ENCODE measurements around the gene ANKH.

Gene ANKH

GRCh38 chr5:14765587-14765986, 106.0 kb downstream of the ANKH start:
- Histone ChIP-seq H3K36me3 (ENCODE audit: insufficient read depth, low read length) (no peaks in the 10 kb centered on the region), H3K4me3 (ENCODE audit: low read depth in 1 of 2, low read length in 2 of 2) (no peak overlapping the region), H3K4me1 (ENCODE audit: insufficient read depth, low read length) (no peaks in the 10 kb centered on the region), H3K27ac (ENCODE audit: low read depth, low read length) (no peak overlapping the region), H3K27me3 (ENCODE audit: control insufficient read depth in 1 of 2, insufficient read depth in 2 of 2, low read length in 2 of 2) (no peaks in the 10 kb centered on the region), H3K9ac (ENCODE audit: low read length) (no peak overlapping the region), H3K9me3 (ENCODE audit: low read length) (no peaks in the 10 kb centered on the region)

- H3K9ac ChIP-seq (ENCODE audit: low read length), result no peak overlapping the region
- H3K4me3 ChIP-seq (ENCODE audit: low read depth in 1 of 2, low read length in 2 of 2), result no peak overlapping the region
- H3K36me3 ChIP-seq (ENCODE audit: insufficient read depth, low read length), result no peaks in the 10 kb centered on the region
- H3K27ac ChIP-seq (ENCODE audit: low read depth, low read length), result no peak overlapping the region
- no peaks in the 10 kb centered on the region for H3K4me1 ChIP-seq (ENCODE audit: insufficient read depth, low read length)
- H3K9me3 ChIP-seq (ENCODE audit: low read length), result no peaks in the 10 kb centered on the region
- H3K27me3 ChIP-seq (ENCODE audit: control insufficient read depth in 1 of 2, insufficient read depth in 2 of 2, low read length in 2 of 2), result no peaks in the 10 kb centered on the region
Observed at GRCh38 chr5:14762549-14763216, 108.9 kb downstream of the ANKH start.

DNA sequence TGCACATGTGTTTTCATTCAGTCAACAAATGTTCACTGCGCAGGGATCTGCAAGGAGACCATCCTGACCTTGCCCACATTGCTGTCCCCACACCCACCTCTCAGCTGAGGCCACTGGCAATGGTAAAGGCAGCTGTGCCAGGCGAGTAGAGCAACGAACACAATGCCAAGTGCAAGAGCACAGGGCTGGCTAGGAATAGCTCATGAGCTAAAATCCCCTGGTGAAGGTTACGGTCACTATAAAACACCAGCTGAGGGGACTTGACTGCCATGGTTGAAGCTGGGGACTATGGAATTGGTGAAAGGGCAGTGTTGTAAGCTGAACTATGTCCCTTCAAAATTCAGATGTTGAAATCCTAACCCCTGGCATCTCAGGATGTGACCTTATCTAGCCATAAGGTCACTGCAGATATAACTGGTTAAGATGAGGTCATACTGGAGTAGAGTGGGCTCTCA, 111.0 kb downstream of the ANKH start:
- no peaks in the 10 kb centered on the region for H3K36me3 ChIP-seq (ENCODE audit: insufficient read depth, low read length)
- no peak overlapping the region for H3K9ac ChIP-seq (ENCODE audit: low read length)
- H3K27me3 ChIP-seq (ENCODE audit: control insufficient read depth in 1 of 2, insufficient read depth in 2 of 2, low read length in 2 of 2), result no peaks in the 10 kb centered on the region
- no peaks in the 10 kb centered on the region for H3K9me3 ChIP-seq (ENCODE audit: low read length)
- no peaks in the 10 kb centered on the region for H3K4me1 ChIP-seq (ENCODE audit: insufficient read depth, low read length)
- no peak overlapping the region for H3K4me3 ChIP-seq (ENCODE audit: low read depth in 1 of 2, low read length in 2 of 2)
- no peak overlapping the region for H3K27ac ChIP-seq (ENCODE audit: low read depth, low read length)

DNA sequence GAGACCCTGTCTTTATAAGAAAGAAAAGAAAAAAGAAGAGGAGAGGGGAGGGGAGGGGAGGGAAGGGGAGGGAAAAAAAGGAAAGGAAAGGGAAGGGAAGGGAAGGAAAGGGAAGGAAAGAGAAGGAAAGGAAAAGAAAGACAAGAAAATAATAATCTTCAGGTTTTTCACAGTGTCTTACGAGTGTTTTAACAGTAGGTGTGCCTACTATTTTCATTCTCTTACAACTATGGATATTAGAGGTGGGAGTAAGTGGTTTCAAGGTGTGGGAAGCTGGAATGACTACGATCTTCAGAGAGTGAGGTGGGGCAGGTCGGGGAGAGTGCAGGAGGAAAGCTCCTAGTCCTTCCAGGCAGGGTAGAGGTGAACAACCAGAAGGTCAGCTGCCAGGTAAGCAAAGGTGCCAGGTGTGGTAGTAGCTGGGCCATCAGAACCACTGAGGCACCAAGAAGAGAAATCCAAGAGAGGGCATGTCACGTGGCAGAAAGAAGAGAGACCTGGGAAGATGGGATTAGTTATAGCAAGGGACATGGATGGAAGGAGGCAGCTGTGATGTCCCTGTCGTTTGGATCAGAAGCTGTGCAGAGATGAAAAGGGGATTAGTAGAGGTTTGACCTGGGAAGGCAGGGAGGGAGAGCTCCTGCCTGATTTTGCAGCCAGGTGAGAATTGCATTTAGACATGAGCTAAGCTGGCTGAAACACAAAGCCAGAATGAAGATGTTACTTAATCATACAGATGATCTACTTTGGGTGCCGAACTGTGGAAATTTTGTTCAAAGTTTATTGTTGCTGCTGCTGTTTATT, 111.6 kb downstream of the ANKH start:
- no peak overlapping the region for H3K9ac ChIP-seq (ENCODE audit: low read length)
- no peaks in the 10 kb centered on the region for H3K27me3 ChIP-seq (ENCODE audit: control insufficient read depth in 1 of 2, insufficient read depth in 2 of 2, low read length in 2 of 2)
- H3K9me3 ChIP-seq (ENCODE audit: low read length), result no peaks in the 10 kb centered on the region
- H3K4me1 ChIP-seq (ENCODE audit: insufficient read depth, low read length), result no peaks in the 10 kb centered on the region
- no peak overlapping the region for H3K4me3 ChIP-seq (ENCODE audit: low read depth in 1 of 2, low read length in 2 of 2)
- no peaks in the 10 kb centered on the region for H3K36me3 ChIP-seq (ENCODE audit: insufficient read depth, low read length)
- no peak overlapping the region for H3K27ac ChIP-seq (ENCODE audit: low read depth, low read length)

- no peak overlapping the region for H3K4me3 ChIP-seq (ENCODE audit: low read depth in 1 of 2, low read length in 2 of 2)
- no peak overlapping the region for H3K27ac ChIP-seq (ENCODE audit: low read depth, low read length)
- H3K9me3 ChIP-seq (ENCODE audit: low read length), result no peaks in the 10 kb centered on the region
- H3K4me1 ChIP-seq (ENCODE audit: insufficient read depth, low read length), result no peaks in the 10 kb centered on the region
- no peaks in the 10 kb centered on the region for H3K27me3 ChIP-seq (ENCODE audit: control insufficient read depth in 1 of 2, insufficient read depth in 2 of 2, low read length in 2 of 2)
- no peak overlapping the region for H3K9ac ChIP-seq (ENCODE audit: low read length)
- H3K36me3 ChIP-seq (ENCODE audit: insufficient read depth, low read length), result no peaks in the 10 kb centered on the region
Observed at GRCh38 chr5:14757850-14758249, 113.7 kb downstream of the ANKH start.

GRCh38 chr5:14756478-14756877, 115.1 kb downstream of the ANKH start:
- H3K27ac ChIP-seq (ENCODE audit: low read depth, low read length), result no peak overlapping the region
- H3K27me3 ChIP-seq (ENCODE audit: control insufficient read depth in 1 of 2, insufficient read depth in 2 of 2, low read length in 2 of 2), result no peaks in the 10 kb centered on the region
- H3K9ac ChIP-seq (ENCODE audit: low read length), result no peak overlapping the region
- no peaks in the 10 kb centered on the region for H3K36me3 ChIP-seq (ENCODE audit: insufficient read depth, low read length)
- no peaks in the 10 kb centered on the region for H3K4me1 ChIP-seq (ENCODE audit: insufficient read depth, low read length)
- H3K9me3 ChIP-seq (ENCODE audit: low read length), result no peaks in the 10 kb centered on the region
- H3K4me3 ChIP-seq (ENCODE audit: low read depth in 1 of 2, low read length in 2 of 2), result no peak overlapping the region

DNA sequence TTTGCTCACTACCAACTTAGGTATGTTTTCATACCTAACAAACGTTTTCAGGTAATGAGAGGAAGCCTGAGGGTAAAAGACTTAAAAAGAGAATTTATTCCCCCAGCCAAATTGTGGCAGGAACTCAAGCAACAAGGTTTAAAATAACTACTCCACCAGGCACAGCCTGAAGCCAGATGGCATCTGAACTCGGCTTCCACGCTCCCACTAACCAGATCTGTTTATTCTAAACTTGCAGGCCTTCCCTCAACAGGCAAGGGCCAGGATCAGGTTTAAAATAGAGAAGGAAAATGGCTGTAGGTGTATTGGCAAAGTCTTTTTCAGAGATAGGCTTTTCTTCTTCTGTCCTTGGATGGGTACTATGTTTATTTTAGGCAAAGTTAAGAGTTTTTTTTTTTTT, 117.6 kb downstream of the ANKH start:
- H3K27ac ChIP-seq (ENCODE audit: low read depth, low read length), result no peak overlapping the region
- no peak overlapping the region for H3K4me3 ChIP-seq (ENCODE audit: low read depth in 1 of 2, low read length in 2 of 2)
- no peak overlapping the region for H3K9ac ChIP-seq (ENCODE audit: low read length)
- peaks cover 6% of the 10 kb centered on the region for H3K36me3 ChIP-seq (ENCODE audit: insufficient read depth, low read length)
- H3K4me1 ChIP-seq (ENCODE audit: insufficient read depth, low read length), result no peaks in the 10 kb centered on the region
- H3K9me3 ChIP-seq (ENCODE audit: low read length), result no peaks in the 10 kb centered on the region
- no peaks in the 10 kb centered on the region for H3K27me3 ChIP-seq (ENCODE audit: control insufficient read depth in 1 of 2, insufficient read depth in 2 of 2, low read length in 2 of 2)

- Histone ChIP-seq H3K9me3 (ENCODE audit: low read length) (no peaks in the 10 kb centered on the region), H3K36me3 (ENCODE audit: insufficient read depth, low read length) (peaks cover 6% of the 10 kb centered on the region), H3K27me3 (ENCODE audit: control insufficient read depth in 1 of 2, insufficient read depth in 2 of 2, low read length in 2 of 2) (no peaks in the 10 kb centered on the region), H3K4me1 (ENCODE audit: insufficient read depth, low read length) (no peaks in the 10 kb centered on the region), H3K27ac (ENCODE audit: low read depth, low read length) (no peak overlapping the region), H3K4me3 (ENCODE audit: low read depth in 1 of 2, low read length in 2 of 2) (no peak overlapping the region), H3K9ac (ENCODE audit: low read length) (no peak overlapping the region)
Observed at GRCh38 chr5:14753292-14753691, 118.3 kb downstream of the ANKH start.

- Histone ChIP-seq H3K9me3 (ENCODE audit: low read length) (no peaks in the 10 kb centered on the region), H3K4me3 (ENCODE audit: low read depth in 1 of 2, low read length in 2 of 2) (no peak overlapping the region), H3K36me3 (ENCODE audit: insufficient read depth, low read length) (peaks cover 6% of the 10 kb centered on the region), H3K27me3 (ENCODE audit: control insufficient read depth in 1 of 2, insufficient read depth in 2 of 2, low read length in 2 of 2) (no peaks in the 10 kb centered on the region), H3K27ac (ENCODE audit: low read depth, low read length) (no peak overlapping the region), H3K4me1 (ENCODE audit: insufficient read depth, low read length) (no peaks in the 10 kb centered on the region), H3K9ac (ENCODE audit: low read length) (no peak overlapping the region)
Observed at GRCh38 chr5:14752497-14753071, 119.0 kb downstream of the ANKH start.

- Histone ChIP-seq H3K27me3 (ENCODE audit: control insufficient read depth in 1 of 2, insufficient read depth in 2 of 2, low read length in 2 of 2) (no peaks in the 10 kb centered on the region), H3K9me3 (ENCODE audit: low read length) (no peaks in the 10 kb centered on the region), H3K9ac (ENCODE audit: low read length) (no peak overlapping the region), H3K36me3 (ENCODE audit: insufficient read depth, low read length) (peaks cover 6% of the 10 kb centered on the region), H3K27ac (ENCODE audit: low read depth, low read length) (no peak overlapping the region), H3K4me1 (ENCODE audit: insufficient read depth, low read length) (no peaks in the 10 kb centered on the region), H3K4me3 (ENCODE audit: low read depth in 1 of 2, low read length in 2 of 2) (no peak overlapping the region)
Observed at GRCh38 chr5:14750712-14751111, 120.9 kb downstream of the ANKH start.

- no peaks in the 10 kb centered on the region for H3K27me3 ChIP-seq (ENCODE audit: control insufficient read depth in 1 of 2, insufficient read depth in 2 of 2, low read length in 2 of 2)
- H3K4me3 ChIP-seq (ENCODE audit: low read depth in 1 of 2, low read length in 2 of 2), result no peak overlapping the region
- peaks cover 6% of the 10 kb centered on the region for H3K36me3 ChIP-seq (ENCODE audit: insufficient read depth, low read length)
- no peaks in the 10 kb centered on the region for H3K9me3 ChIP-seq (ENCODE audit: low read length)
- no peaks in the 10 kb centered on the region for H3K4me1 ChIP-seq (ENCODE audit: insufficient read depth, low read length)
- no peak overlapping the region for H3K27ac ChIP-seq (ENCODE audit: low read depth, low read length)
- H3K9ac ChIP-seq (ENCODE audit: low read length), result no peak overlapping the region
Observed at GRCh38 chr5:14749579-14750101, 121.9 kb downstream of the ANKH start.
